ENCODE measurements around the gene PPIP5K2.
"Not testable (repeated sequence)": the region's sequence is repeated elsewhere in the genome, so short reads cannot be mapped to it uniquely, and the experiment has no call there.

Gene PPIP5K2

DNA sequence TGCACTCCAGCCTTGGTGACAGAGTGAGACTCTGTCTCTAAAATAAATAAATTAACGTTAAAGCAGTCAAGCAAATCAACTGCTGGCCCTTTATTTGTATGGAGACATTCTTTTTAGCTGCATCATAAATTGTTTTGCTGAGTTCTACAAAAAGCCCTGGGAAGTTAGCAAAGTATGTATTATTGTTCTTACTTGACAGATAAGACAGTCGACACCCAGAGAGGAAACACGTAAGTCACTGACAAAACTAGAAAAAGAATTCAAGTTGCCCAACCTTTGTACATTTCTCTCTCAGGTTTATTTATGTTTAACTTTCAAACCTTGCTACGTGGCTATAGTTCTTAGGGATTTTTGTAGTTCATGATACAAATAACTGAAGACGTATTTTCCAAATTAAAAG lies 98.1 kb downstream of the PPIP5K2 start:
- DNase-seq (ENCODE audit: low read depth), result peak; percentile 80
- no peak overlapping the region for H3K4me3 ChIP-seq (ENCODE audit: low read length)
- no peak for TF ChIP-seq CTCF (IDR thresholded peaks at IDR 0.05; ENCODE audit: insufficient read depth, low read depth, low read length, missing control alignments)

- H3K4me3 ChIP-seq (ENCODE audit: low read length); DNase-seq (ENCODE audit: low read depth): not testable (repeated sequence)
These were observed 99.0 kb downstream of the PPIP5K2 start for GRCh38 chr5:103219074-103219473.

DNA sequence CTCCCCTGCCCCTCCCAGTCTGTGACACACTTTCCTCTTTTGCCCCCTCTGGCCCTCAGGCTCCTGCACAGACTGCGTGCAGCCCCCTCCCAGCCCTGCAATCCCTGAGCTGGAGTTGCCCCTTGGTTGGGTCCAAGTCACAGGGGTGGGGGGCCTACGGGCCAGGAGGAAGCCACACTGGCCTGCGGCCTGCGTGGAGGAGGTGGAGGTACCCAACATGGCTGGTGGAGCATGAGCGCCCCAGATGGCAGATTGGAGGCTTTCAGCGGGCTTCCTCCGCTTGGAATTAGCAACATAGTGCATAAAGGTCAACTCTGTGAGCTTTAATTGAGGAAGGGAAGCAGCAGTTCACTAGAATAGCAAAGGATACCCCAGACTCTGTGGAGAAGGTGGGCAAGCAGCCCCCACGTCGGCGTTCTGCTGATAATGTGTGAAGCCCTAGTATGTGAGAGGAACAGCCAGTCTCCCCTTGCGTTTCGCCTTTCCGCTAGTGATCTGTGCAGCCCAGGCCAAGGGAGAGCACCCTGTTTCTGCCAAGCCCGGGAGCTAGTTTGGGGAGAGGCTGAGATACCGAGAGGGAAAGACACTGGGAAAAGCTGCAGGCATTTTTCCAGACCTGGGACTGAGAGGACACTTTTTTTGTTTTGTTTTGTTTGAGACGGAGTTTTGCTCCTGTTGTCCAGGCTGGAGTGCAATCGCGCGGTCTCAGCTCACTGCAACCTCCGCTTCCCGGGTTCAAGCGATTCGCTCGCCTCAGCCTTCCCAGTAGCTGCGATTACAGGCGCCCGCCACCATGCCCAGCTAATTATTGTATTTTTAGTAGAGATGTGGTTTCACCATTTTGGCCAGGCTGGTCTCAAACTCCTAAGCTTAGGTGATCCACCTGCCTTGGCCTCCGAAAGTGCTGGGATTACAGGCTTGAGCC lies 103.2 kb downstream of the PPIP5K2 start:
- DNase-seq (ENCODE audit: low read depth), result no peak
- no peak for TF ChIP-seq CTCF (IDR thresholded peaks at IDR 0.05; ENCODE audit: insufficient read depth, low read depth, low read length, missing control alignments)
- H3K4me3 ChIP-seq (ENCODE audit: low read length), result no peak overlapping the region

DNA sequence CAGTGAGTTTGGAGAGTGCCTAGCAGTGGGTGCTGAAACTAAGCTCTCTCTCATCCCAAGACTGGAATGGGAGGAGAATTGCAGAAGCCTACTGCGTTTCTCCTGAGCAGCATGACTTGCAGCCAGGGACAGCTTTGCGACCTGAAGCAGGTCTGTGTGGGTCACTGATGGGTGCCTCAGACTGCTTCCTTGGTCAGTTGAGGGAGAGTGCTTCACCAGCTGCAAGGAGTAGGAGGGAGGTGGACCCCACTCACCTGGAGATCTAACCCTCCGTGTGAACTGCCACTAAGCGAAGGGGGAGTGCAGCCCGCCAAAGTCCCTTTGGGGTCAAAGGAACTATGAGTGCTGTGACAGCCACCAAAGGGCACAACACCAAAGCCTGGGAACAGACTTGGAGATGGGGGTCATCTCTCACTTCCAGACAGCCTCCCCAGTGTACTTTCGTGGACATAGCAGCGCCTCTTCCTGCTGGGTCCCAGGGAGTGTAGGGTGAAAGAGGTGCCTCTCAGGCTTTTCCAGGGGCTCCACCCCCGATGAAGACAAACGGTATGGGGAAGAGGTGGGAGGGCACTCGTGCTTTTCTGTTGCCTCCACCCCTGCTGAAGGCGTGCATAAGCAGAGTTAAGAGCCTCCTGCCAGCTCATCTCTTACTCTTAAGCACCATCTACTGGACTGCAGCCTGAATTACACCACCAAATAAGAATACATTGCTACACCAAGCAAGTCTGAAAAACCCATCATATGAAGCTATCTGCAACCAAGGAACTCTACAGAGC lies 104.2 kb downstream of the PPIP5K2 start:
- peak; percentile 80 for DNase-seq (ENCODE audit: low read depth)
- H3K4me3 ChIP-seq (ENCODE audit: low read length), result no peak overlapping the region
- TF ChIP-seq CTCF (IDR thresholded peaks at IDR 0.05; ENCODE audit: insufficient read depth, low read depth, low read length, missing control alignments), result peak; percentile 80

- no peak for DNase-seq (ENCODE audit: low read depth)
- TF ChIP-seq CTCF (IDR thresholded peaks at IDR 0.05; ENCODE audit: insufficient read depth, low read depth, low read length, missing control alignments), result no peak
- no peak overlapping the region for H3K4me3 ChIP-seq (ENCODE audit: low read length)
These were observed 104.8 kb downstream of the PPIP5K2 start for GRCh38 chr5:103224894-103225246.

- no peak for TF ChIP-seq CTCF (IDR thresholded peaks at IDR 0.05; ENCODE audit: insufficient read depth, low read depth, low read length, missing control alignments)
- no peak for DNase-seq (ENCODE audit: low read depth)
These were observed 108.0 kb downstream of the PPIP5K2 start for GRCh38 chr5:103228061-103228460.

DNA sequence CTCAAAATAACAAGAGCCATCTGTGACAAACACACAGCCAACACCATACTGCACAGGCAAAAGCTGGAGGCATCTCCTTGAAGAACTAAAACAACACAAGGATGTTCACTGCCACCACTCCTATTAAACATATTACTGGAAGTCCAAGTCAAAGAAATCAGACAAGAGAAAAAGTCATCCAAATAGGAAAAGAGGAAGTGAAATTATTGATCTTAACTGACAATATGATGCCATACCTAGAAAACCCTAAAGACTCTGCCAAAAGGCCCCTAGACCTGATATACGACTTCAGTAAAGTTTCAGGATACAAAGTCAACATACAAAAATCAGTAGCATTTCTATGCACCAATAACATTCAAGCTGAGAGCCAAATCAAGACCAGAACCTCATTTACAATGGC lies 108.5 kb downstream of the PPIP5K2 start:
- TF ChIP-seq CTCF (IDR thresholded peaks at IDR 0.05; ENCODE audit: insufficient read depth, low read depth, low read length, missing control alignments), result no peak
- no peak overlapping the region for H3K4me3 ChIP-seq (ENCODE audit: low read length)
- no peak for DNase-seq (ENCODE audit: low read depth)

More at GRCh38 chr5:103228061-103228460, 108.0 kb downstream of the PPIP5K2 start:
- no peak overlapping the region for H3K4me3 ChIP-seq (ENCODE audit: low read length)
